GM19452 (cell line): Measurements from ENCODE around the gene IDH3B.

Experiments
- ATAC-seq: cut with Tn5 transposase; IDR thresholded peaks from one replicate; pipeline ENCODE4 v1.9.1; 2021; ENCODE audit not compliant: unreplicated experiment

IDH3B gene

DNA sequence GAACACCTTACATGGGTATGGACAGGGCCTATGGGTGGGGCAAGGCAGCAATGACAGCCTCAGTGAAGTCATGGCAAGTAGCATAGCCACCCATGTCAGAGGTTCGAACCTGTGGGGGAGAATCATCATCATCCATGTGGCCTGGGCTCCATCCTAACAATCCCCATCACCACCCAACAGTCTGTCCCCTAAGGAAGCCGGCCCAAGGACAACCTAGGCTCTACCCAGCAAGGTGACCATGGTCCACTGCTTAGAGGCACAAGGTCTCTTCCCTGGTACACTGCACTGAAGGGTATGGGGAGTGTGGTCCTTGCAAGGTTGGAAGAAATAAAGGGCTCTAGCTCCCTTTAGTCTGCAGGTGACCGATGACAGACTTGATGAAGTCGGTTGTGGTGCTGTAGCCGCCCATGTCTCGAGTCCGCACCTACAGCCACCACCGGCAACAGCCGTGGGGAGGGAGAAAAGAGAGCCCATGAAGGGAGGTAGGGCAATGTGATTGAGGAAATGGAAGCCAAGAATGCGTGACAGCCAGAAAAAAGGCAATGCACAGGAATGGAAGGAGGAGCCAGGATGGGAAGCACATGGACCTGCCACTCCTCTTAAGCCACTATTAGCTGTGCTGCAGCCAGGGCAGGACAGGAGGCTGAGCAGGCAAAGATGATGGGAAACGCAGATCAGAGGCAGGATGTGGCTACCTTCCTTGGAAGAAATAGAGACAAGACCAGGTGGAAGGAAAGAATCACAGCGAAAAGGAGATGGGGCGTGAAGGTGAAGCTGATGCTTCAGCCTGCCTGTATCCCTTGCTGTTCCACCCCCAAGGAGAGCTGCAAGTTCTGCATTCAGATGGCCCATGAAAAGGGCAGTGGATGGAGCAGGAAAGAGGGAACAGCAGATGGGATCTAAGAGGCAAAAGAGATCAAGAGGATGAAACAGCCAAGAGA is 5.3 kb downstream of the IDH3B start:
- ATAC-seq = no peak

DNA sequence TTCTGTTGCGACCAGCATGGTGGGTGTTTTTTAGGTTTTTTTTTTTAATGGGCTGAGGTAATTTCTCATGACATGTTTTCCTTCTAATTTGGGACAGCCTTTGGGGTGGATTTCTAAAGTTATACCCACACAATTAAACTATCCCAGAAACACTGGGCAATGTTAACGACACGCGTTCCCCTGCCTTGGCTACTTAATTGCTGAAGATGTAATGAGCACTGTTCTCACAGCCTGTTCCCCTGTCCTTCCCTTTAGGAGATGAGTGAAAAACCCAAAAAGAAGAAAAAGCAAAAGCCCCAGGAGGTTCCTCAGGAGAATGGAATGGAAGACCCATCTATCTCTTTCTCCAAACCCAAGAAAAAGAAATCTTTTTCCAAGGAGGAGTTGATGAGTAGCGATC is 6.3 kb downstream of the IDH3B start:
- ATAC-seq = no peak

DNA sequence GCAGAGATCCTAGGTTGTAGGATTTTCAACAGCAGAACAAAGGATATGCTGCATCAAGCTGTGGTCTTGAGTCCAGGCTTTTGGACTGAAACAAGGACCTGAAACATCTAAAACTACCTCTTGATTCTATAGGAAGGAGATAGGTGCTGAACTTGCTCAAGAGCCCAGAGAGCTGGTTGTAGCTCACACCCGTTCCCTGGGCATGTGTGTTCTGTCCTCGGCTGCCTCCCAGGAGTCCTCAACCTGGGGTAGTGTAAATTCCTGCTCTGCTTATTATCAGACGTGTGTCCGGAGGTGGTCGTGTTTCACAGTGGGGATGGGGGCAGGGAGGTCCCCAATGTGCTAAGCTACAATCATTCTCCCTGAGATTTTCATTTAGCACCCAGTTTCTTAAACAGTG is 6.8 kb downstream of the IDH3B start:
- ATAC-seq = no peak

DNA sequence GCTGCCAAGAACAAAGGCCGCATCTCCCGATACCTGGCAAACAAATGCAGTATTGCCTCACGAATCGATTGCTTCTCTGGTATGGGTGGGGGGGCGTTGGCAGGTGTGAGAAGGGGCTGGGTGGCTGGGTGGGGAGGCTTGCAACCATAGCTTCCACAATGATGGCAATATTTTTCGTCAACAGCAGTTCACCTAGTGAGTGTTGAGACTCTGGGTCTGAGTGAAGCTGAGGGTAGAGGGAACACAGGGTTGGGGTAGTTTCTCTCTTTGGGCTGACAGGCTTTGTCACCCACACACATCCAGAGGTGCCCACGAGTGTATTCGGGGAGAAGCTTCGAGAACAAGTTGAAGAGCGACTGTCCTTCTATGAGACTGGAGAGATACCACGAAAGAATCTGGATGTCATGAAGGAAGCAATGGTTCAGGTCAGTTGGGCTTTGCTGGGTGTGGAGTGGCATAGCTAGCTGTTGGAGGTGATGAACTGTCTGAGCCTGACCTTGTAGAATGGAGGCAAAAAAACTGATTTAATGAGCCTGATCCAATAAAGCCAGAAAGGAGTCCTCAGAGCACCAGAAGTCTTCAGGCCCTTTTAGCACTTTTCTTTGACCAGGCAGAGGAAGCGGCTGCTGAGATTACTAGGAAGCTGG is 7.4 kb downstream of the IDH3B start:
- ATAC-seq = no peak

DNA sequence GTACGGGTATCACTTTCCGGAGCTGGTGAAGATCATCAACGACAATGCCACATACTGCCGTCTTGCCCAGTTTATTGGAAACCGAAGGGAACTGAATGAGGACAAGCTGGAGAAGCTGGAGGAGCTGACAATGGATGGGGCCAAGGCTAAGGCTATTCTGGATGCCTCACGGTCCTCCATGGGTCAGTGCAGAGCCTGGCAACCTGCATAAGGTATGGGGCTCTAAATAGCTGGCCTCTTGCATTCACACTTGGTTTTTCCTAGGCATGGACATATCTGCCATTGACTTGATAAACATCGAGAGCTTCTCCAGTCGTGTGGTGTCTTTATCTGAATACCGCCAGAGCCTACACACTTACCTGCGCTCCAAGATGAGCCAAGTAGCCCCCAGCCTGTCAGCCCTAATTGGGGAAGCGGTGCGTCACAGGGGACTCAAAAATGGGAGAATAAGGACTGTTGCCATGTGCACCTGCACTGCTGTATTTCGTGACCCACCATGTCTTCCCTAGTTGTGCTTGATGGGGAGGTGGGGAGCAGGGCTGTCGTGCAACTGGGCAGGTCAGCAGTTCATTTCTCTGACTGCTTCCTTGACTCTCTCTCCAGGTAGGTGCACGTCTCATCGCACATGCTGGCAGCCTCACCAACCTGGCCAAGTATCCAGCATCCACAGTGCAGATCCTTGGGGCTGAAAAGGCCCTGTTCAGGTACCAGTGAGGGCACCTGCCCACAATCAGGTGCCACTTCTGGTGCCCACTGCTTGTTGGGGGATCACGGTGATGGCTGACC is 8.5 kb downstream of the IDH3B start:
- ATAC-seq = no peak

DNA sequence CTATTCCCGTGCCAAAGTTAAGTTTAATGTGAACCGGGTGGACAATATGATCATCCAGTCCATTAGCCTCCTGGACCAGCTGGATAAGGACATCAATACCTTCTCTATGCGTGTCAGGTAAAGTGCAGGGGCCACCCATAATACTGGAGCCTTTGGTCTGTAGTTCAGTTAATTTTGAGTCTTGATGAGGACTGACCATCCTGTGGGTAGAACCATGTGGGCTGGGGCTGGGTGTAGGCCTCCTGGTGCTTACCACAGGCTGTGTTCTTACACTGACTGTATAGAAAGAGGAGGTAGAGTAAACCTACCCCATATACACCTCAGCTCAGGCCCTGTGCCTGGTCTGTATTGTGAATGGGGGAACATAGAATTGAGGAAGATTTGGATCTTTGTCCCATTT is 9.2 kb downstream of the IDH3B start:
- ATAC-seq = no peak

DNA sequence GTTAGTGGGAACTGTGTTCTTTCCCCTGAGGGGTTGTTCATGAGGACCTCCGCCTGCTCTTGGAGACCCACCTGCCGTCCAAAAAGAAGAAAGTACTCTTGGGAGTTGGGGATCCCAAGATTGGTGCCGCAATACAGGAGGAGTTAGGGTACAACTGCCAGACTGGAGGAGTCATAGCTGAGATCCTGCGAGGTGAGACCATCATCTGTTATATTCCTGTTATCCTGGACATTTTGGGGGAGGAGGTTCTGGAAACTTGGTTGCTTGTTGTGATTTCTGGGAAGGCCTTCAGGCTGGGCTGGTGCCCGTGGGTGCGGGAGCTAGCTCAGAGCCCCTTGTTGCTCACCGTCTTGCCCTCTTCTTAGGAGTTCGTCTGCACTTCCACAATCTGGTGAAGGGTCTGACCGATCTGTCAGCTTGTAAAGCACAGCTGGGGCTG is 9.6 kb downstream of the IDH3B start:
- no peak for ATAC-seq

DNA sequence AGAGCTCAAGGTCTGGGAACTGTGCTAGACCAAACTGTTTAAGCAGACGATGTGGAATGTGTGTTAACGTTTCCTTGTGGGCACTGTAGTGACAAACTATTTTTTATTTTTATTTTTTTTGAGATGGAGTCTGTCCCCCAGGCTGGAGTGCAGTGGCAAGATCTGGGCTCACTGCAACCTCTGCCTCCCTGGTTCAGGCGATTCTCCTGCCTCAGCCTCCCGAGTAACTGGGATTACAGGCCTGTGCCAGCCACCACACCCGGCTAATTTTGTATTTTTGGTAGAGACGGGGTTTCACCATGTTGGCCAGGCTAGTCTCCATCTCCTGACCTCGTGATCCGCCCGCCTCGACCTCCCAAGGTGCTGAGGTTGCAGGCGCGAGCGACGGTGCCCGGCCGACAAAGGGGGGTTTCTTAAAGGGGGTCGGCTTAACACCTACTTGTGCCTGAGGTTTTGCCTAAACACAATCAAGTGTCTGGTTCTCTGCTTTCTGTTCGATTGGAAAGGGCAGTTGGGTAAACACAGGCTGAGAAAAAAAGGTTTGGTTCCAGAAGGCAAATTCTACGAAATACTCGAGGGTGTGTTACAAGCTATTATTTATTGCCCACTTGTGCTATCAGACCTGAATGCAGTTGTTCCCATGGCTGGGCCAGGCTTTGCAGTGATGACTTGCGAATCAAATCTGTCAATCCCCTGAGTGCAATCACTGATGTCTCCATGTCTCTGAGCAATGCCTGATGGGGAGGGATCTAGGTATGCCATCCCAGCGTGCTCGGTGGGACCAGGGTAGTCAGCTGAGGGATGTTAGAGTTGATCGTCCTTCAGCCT is 10.2 kb downstream of the IDH3B start:
- ATAC-seq = no peak

DNA sequence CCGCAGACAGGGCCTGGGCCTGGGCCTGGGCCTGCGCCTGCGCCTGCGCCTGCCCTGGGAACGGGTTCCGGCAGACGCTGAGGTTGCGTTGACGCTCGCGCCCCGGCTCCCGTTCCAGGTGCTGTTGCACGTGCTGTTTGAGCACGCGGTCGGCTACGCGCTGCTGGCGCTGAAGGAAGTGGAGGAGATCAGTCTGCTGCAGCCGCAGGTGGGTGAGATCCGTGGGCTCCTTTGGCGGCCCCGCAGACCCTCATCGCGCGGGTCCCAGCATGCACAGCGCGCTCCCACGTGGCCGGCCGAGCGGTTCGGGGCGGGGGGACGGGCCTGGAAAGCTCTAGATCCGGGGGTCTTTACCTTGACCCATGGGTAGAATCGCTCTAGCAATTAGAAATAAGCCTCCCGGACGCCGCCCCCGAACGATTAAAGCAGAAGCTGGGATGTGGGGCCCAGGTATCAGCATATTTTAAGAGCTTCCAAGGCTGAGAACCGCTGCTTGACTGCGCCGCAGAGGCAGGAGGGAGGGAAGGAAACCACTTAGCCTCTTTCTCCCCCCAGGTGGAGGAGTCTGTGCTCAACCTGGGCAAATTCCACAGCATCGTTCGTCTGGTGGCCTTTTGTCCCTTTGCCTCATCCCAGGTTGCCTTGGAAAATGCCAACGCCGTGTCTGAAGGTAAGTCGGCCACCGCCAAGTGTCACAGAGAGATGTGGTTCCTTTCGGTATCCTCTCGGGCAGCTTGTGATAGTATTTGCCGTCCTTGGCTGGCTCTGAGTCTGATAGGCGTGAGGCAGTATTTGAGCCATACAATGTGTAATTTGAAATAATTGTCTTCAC is 11.1 kb downstream of the IDH3B start:
- peak; percentile 37 for ATAC-seq

DNA sequence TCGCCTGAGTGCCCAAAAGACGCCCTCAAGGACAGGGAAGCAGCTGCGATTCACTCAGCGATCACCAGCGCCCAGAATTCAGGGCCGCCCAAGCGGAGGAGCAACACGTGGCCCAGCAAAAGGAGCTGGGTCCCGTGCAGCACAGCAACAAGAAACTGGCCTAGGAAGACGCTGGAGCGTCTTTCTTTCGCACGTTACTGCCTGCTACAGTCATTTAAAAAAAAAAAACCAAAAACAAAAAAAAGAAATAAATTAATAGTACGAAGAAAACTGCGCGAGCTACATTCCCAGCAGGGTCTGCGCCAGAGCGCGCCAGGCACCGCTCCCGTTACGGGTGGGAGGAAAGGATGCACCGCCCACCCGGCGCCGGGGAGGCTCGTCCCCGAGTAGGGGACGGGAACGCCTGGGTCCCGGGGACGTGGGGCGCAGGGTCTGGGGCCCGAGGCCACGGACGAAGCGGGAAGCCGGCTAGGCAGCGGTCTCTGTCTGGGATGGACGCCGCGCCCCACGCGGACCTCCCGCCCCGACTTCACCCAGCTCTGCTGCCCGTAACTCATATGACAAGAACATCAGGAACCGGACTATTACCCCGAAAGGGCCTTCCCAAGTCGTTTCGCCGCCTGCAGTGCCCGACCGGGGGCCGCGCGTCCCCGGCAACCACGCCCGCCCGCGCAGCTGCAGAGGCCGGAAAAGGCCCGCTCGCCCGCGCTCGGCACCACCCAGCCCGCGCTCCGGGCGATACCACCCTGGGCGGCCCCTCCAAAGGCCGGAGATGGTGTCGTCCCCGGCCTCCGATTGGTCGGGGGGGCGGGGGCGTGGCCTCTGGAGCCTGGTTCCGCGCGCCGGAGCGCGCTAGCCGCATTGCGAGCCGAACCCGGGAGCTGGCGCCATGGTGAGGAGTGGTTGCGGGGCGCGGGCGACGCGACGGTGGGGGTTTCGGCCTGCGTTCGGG is 12.0 kb downstream of the IDH3B start, which contains the start of gene NOP56:
TSS of gene NOP56 (plus strand) at position 861 of the 952 bp plus-strand sequence. CDS start at position 890, 29 bp downstream.
- peak; percentile 87 for ATAC-seq

DNA sequence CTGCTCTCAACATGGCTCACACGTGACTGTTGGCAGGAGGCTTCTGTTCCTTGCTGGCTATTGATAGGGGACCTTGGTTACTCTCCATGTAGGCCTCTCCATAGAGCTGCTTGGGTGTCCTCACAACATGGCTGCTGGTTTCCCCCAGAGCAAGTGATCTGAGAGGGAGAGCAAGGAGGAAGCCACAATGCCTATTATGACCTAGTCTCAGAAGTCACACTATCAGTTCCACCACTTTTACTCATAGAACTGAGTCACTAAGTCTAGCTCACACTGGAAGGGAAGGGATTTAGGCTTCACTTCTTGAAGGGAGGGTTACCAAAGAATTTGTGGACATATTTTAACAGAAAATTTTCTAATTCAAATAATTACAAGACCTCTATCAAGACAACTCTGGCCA is 20.3 kb downstream of the IDH3B start:
- ATAC-seq = no peak

DNA sequence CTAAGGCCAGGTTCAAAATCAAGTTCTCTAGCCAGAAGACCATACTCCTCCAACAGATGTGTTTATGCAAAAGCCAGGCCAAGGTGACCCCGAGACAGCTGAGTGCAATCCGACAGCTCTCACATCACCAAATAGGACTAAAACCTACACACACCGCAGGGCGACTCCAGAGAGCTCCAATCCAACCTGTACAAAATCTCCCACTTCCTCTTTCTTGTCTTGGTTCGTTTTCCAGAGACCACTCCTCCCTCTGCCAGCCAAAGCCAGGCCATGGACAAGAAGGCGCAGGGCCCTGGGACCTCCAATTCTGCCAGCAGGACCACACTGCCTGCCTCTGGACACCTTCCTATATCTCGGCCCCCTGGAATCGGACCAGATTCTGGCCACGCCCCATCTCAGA is 23.1 kb downstream of the IDH3B start:
- ATAC-seq = no peak

DNA sequence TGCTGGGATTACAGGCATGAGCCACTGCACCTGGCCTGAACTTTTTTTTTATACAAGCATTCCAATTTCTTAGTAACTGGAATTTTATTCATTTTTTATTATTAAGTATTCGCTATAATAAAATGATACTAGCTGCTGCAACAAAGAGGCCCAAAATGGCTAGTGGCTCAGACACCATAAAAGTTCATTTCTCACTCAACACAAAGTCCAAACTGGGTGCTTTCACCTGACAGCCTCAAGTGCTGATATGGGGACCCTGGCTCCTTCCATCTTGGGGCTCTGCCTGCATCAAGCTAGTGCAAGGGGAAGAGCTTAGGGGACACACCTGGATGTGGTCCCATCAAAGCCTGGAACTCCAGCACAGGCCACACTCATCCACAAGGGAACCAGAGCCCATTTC is 23.8 kb downstream of the IDH3B start:
- ATAC-seq = no peak

DNA sequence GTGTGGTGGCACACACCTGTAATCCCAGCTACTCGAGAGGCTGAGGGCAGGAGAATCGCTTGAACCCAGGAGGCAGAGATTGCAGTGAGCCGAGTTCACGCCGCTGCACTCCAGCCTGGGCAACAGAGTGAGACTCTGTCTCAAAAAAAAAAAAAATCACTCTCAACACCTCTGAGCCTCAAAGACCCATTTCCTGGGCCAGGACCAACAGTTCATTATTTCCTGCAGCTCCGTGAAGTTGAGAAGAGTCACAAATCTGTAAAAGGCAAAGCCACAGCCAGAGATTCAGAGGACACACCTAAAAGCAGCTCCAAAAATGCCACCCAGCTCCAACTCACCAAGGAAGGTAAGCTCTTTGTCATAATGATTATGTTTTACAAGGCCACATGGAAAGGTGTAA is 26.8 kb downstream of the IDH3B start:
- no peak for ATAC-seq

DNA sequence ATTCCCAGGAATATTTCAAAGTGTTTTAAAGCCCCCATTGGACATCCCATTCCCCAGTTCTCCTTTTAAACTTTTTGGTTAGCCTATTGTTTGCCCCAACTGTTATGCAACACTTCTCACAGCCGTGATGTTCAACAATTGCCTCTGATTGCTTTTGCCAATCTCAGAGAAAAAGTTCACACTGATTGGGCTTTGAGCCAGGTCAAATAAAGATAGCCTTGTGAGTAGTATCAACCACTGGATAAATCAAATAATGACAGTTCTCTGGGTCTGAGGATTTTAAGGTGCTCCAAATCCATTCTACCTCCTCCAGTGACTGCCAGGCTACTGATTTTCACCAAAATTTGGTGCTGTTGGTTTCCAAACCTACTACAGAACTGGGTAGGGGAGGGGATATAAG is 30.6 kb downstream of the IDH3B start:
- no peak for ATAC-seq

DNA sequence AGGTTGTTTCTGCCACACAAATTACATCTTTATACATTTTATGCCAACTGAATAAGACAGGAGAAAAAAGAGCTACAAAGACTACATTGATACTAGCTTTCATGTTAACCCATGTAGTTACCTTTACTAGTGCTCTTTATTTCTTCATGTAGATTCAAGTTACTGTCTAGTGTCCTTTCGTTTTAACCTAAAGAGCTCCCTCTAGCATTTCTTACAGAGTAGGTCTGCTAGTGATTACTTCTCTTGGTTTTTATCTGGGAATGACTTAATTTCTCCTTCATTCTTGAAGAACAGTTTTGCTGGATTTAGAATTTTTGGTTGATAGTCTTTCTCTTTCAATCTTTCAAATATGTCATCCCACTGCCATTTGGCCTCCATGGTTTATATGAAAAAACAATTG is 32.8 kb downstream of the IDH3B start:
- ATAC-seq = no peak

DNA sequence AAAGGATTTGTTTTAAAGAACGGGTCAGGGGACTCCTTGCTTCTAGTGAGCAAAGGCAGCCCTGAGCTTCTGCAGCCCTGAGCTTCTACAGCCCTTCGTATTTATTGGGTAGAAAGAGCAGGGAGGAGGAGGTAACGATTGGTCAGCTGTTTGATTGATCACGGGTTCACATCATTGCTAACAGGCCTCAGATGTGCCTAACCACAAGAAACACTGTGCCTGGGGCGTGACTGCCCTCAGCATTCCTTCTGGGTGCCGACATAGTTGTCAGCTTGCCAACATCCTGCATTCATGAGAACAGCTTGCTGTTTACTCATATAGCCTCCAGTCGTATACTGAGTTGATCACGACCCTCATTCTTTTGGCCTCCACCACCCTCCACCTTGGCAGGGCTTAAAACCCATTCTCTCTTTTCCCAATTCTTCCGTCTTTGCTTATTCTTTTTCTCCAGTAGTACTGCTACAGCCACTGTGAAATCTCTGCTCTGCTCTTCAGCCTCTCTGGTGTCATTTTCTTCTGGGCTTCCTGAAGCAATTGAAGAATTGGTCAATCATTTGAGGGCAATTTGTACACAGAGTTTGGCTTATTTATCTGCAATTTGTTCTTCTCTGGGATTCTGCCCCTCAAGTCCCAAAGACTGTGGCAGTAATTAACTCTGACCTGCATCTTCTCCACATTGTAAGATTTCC is 37.0 kb downstream of the IDH3B start:
- no peak for ATAC-seq

DNA sequence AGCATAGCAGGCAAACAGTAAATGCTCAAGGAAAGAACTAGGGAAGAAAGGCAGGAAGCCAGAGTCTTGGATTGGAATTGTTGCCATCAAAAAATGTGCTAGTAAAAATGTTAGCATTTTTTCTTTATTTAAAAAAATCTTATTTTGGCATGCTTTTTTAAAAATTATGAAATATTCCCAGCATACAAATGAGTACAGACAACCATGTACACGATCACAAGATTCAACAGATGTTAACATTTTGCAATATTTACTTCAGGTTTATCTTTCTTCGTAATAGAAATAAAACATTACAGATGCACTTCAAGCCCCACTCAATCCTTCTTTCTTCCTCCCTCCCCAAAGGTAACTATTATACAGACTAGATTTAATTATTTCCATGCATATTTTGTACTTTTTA is 39.0 kb downstream of the IDH3B start:
- ATAC-seq = no peak
